Omental fat pad (tissue), 4 donors: ENCODE results near the gene CBLN4. TPM values are rescaled to one million over a fixed set of nuclear protein-coding genes. Genes with fewer than 3 reads are reported as not detected.

ENCODE experiments used
- ATAC-seq: fragments of 150-250 bp; one replicate; pipeline ENCODE4 v1.9.1; 2016; ENCODE audit warnings: mild to moderate bottlenecking, moderate library complexity; ENCODE audit not compliant: low FRiP score
- DNase-seq: peaks from one replicate; pipeline ENCODE4 v3.0.0-alpha.2; 2019; ENCODE audit warnings: low spot score
- CTCF ChIP-seq, 3 donors: fragments of 450-650 bp; IDR thresholded peaks; one replicate each; pipeline ENCODE4 v1.5.1; 2016 to 2017; ENCODE audit warnings: antibody characterized with exemption in 3 of 3, mild to moderate bottlenecking in 3 of 3, moderate library complexity in 2 of 3
- total RNA-seq, 4 donors: library from RNA; depleted of rRNA; stranded (reverse); fragments of >200 nt; gene quantifications; one replicate each; pipeline ENCODE4 v1.1.0, GENCODE V29; 2016

Gene CBLN4
- total RNA-seq, 4 donors from 2014 or later, result 0.13 to 1.0 (median 0.32) TPM; not detected in 1

- DNase-seq (no peak), ATAC-seq (peak; percentile 13)
- no peak for TF ChIP-seq CTCF (IDR thresholded peaks at IDR 0.05)
Measured at GRCh38 chr20:55978550-55978949, 26.8 kb downstream of the CBLN4 start.

- peak; percentile 33 for ATAC-seq
- no peak for TF ChIP-seq CTCF (IDR thresholded peaks at IDR 0.05)
- DNase-seq, result no peak
Measured at GRCh38 chr20:55977690-55978459, 27.4 kb downstream of the CBLN4 start.

DNA sequence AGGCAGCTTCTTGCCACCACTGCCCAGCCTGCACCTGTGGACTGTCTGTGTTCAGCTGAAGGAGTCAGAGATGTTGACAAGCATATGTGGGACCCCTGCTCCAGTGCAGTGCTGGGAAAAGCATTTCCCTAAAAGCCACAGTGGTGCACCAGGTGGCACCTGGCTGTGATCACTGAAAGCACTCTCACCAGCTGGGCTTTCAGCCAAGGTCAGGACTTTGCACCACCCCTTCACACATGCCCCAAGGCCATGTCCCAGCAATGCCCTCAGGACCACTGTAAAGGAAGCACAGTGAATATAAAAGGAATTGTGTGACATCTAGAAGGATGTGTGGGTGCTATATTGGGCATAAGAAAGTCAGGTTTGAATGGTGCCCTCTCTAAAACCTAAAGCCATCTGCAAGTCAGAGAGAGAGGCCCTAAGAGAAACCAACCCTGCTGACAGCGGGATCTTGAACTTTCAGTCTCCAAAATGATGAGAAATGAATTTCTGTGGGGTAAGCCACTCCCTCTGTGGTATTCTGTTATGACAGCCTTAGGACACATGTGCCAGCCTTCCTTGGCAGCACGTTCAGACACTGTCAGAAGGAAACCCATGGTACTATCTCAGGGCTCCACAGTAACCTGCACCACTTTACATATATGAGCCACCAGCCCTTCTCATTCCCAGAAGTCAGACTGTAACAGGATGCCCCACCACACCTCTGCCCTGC lies 30.7 kb downstream of the CBLN4 start:
- DNase-seq (no peak), ATAC-seq (no peak)
- no peak for TF ChIP-seq CTCF (IDR thresholded peaks at IDR 0.05)

DNA sequence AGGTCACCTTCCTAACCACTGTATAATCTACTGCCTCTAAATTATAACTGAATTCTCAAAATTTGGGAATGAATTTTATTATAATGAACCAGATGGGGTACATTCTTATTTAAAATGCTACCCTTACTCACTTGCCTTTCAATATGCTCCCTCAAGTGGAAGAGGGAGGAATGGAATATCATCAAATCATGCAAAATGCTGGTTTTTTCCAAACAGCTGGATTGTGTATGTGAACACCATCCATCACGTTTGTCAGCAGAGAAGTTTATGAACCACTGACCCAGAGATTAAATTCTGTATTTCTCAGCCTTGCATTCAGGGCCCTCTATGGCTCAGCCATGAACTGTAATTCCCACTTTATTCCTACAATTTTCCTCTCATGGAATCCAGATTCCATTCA lies 40.5 kb downstream of the CBLN4 start:
- ATAC-seq, result no peak
- DNase-seq, result no peak
- no peak for TF ChIP-seq CTCF (IDR thresholded peaks at IDR 0.05)

DNA sequence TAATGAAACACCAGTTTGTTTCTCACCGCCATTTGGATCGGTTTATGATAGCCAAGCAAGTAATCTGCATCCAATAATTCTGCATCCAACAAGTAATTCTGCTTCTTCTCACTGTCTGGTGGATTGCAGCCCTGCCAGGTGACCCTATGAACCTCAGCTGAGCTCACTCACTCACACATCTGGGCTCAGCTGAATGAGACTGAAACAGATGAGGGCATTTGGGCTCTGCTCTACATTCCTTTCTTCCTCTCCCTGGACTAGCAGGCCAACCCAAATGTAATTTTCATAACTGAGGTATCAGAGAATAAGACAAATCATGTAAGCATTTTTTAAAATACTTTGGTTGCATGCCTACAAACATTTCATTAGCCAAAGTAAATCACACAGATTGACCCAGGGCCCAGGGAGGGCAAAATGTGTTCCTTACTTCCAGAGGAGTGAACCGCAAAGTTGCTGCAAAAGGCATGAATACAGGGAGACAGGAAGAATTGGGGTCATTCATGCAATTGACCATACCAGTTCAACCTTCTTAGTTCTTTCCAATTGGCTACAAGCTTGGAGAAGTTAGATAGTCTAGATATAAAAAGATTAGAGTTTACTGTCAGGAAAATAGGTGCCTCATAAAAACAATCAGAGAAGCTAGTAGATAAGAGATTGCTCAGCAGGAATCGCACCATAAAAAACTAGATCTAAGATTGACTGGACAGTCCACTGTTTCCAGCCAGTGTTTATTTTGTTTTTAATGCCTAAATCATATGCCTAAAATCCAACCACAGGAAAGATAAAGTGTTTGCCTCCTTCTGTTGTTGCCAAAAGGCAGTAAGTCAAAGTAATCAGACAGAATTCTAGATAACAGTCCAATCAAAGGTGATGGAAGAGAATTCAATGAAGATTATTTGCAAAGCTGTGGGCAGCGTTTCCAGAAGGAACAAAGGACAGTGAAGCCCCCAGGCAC lies 43.7 kb downstream of the CBLN4 start:
- DNase-seq, result no peak
- ATAC-seq, result peak; percentile 76
- no peak for TF ChIP-seq CTCF (IDR thresholded peaks at IDR 0.05)

GRCh38 chr20:55953201-55953600 lies 52.1 kb downstream of the CBLN4 start:
- TF ChIP-seq CTCF (IDR thresholded peaks at IDR 0.05), result no peak
- ATAC-seq (peak; percentile 64), DNase-seq (no peak)
